NB4 (cell line): Measurements from ENCODE around the gene TWIST2.

Experiments
- DNase-seq: peaks from one replicate; pipeline ENCODE4 v3.0.0; 2010; ENCODE audit warnings: low read depth
- H3K4me3 ChIP-seq: one replicate; pipeline ENCODE4 v1.5.1; 2011; ENCODE audit warnings: mild to moderate bottlenecking, low read depth, low read length, moderate library complexity
- CTCF ChIP-seq: IDR thresholded peaks from one replicate; pipeline ENCODE4 v1.5.1; 2012; ENCODE audit warnings: low read depth, low read length
- MAX ChIP-seq: IDR thresholded peaks from 2 replicates; pipeline ENCODE4 v1.6.1; 2011; ENCODE audit warnings: low read depth, low read length
- MYC ChIP-seq: IDR thresholded peaks from 2 replicates; pipeline ENCODE4 v1.6.1; 2011; ENCODE audit warnings: low read depth, low read length
- POLR2A ChIP-seq: IDR thresholded peaks from 2 replicates; pipeline ENCODE4 v1.6.1; 2011; ENCODE audit warnings: mild to moderate bottlenecking; ENCODE audit not compliant: insufficient read length; ENCODE audit errors: extremely low read depth

TWIST2 gene

GRCh38 chr2:238817382-238817781 is 30.5 kb upstream of the TWIST2 start:
- DNase-seq = no peak
- TF ChIP-seq MYC = no peak
- no peak for TF ChIP-seq MAX
- no peak for TF ChIP-seq POLR2A
- TF ChIP-seq CTCF = no peak
- no peak overlapping the region for H3K4me3 ChIP-seq

GRCh38 chr2:238817891-238818290 is 30.0 kb upstream of the TWIST2 start:
- DNase-seq = no peak
- TF ChIP-seq CTCF (no peak), MYC (no peak), MAX (no peak), POLR2A (no peak)
- no peak overlapping the region for H3K4me3 ChIP-seq

- no peak for DNase-seq
- TF ChIP-seq MAX (no peak), MYC (no peak), CTCF (no peak), POLR2A (no peak)
- no peak overlapping the region for H3K4me3 ChIP-seq
These were observed 29.3 kb upstream of the TWIST2 start for GRCh38 chr2:238818561-238818960.

- TF ChIP-seq CTCF = no peak
- no peak for TF ChIP-seq MAX
- TF ChIP-seq MYC = no peak
- no peak for TF ChIP-seq POLR2A
- DNase-seq = no peak
- no peak overlapping the region for H3K4me3 ChIP-seq
These were observed 27.7 kb upstream of the TWIST2 start for GRCh38 chr2:238820197-238820596.

GRCh38 chr2:238820916-238821315 is 27.0 kb upstream of the TWIST2 start:
- TF ChIP-seq POLR2A (no peak), MYC (no peak), CTCF (no peak), MAX (no peak)
- no peak for DNase-seq
- H3K4me3 ChIP-seq = no peak overlapping the region

GRCh38 chr2:238821391-238821790 is 26.5 kb upstream of the TWIST2 start:
- DNase-seq = no peak
- no peak overlapping the region for H3K4me3 ChIP-seq
- TF ChIP-seq MAX (no peak), MYC (no peak), CTCF (no peak), POLR2A (no peak)
